Measurements from ENCODE around the gene CFAP92.
A peak's percentile ranks its signal among the peaks of the same experiment; 100 is the strongest.

Gene CFAP92

GRCh38 chr3:129004639-129005295 is 10.9 kb upstream of the CFAP92 start:
- Histone ChIP-seq H3K4me3 (ENCODE audit: insufficient read length, low read depth) (no peak overlapping the region), H3K36me3 (ENCODE audit: insufficient read depth, insufficient read length, low read length) (no peaks in the 10 kb centered on the region), H3K9ac (ENCODE audit: insufficient read length, low read depth) (no peak overlapping the region), H3K4me1 (ENCODE audit: insufficient read depth, insufficient read length) (peaks cover 14% of the 10 kb centered on the region), H3K9me3 (ENCODE audit: insufficient read depth, low read length) (no peaks in the 10 kb centered on the region), H3K27me3 (ENCODE audit: insufficient read depth, insufficient read length) (peaks cover 70% of the 10 kb centered on the region)
- TF ChIP-seq SUZ12 (IDR thresholded peaks at IDR 0.05; ENCODE audit: extremely low read depth, insufficient read depth, insufficient read length) (no peak), YY1 (IDR thresholded peaks at IDR 0.05; ENCODE audit: insufficient read depth, insufficient read length) (no peak), ZNF274 (IDR thresholded peaks at IDR 0.05; ENCODE audit: low read depth, low read length) (no peak)
- no peak for DNase-seq (ENCODE audit: low read depth, low spot score)

- Histone ChIP-seq H3K4me1 (ENCODE audit: insufficient read depth, insufficient read length) (peaks cover 14% of the 10 kb centered on the region), H3K9me3 (ENCODE audit: insufficient read depth, low read length) (no peaks in the 10 kb centered on the region), H3K4me3 (ENCODE audit: insufficient read length, low read depth) (peak overlapping the region; percentile 19), H3K9ac (ENCODE audit: insufficient read length, low read depth) (peak overlapping the region; percentile 24), H3K36me3 (ENCODE audit: insufficient read depth, insufficient read length, low read length) (no peaks in the 10 kb centered on the region), H3K27me3 (ENCODE audit: insufficient read depth, insufficient read length) (peaks cover 72% of the 10 kb centered on the region)
- TF ChIP-seq SUZ12 (IDR thresholded peaks at IDR 0.05; ENCODE audit: extremely low read depth, insufficient read depth, insufficient read length): no peak
- TF ChIP-seq ZNF274 (IDR thresholded peaks at IDR 0.05; ENCODE audit: low read depth, low read length): no peak
- no peak for TF ChIP-seq YY1 (IDR thresholded peaks at IDR 0.05; ENCODE audit: insufficient read depth, insufficient read length)
- no peak for DNase-seq (ENCODE audit: low read depth, low spot score)
Measured at GRCh38 chr3:129003578-129004112, 9.8 kb upstream of the CFAP92 start.

GRCh38 chr3:129002573-129003569 is 9.0 kb upstream of the CFAP92 start:
- H3K9ac ChIP-seq (ENCODE audit: insufficient read length, low read depth): no peak overlapping the region
- H3K27me3 ChIP-seq (ENCODE audit: insufficient read depth, insufficient read length): peaks cover 72% of the 10 kb centered on the region
- no peaks in the 10 kb centered on the region for H3K36me3 ChIP-seq (ENCODE audit: insufficient read depth, insufficient read length, low read length)
- H3K4me3 ChIP-seq (ENCODE audit: insufficient read length, low read depth): no peak overlapping the region
- peaks cover 14% of the 10 kb centered on the region for H3K4me1 ChIP-seq (ENCODE audit: insufficient read depth, insufficient read length)
- no peaks in the 10 kb centered on the region for H3K9me3 ChIP-seq (ENCODE audit: insufficient read depth, low read length)
- no peak for DNase-seq (ENCODE audit: low read depth, low spot score)
- TF ChIP-seq SUZ12 (IDR thresholded peaks at IDR 0.05; ENCODE audit: extremely low read depth, insufficient read depth, insufficient read length) (no peak), ZNF274 (IDR thresholded peaks at IDR 0.05; ENCODE audit: low read depth, low read length) (no peak), YY1 (IDR thresholded peaks at IDR 0.05; ENCODE audit: insufficient read depth, insufficient read length) (no peak)

- TF ChIP-seq YY1 (IDR thresholded peaks at IDR 0.05; ENCODE audit: insufficient read depth, insufficient read length) (no peak), SUZ12 (IDR thresholded peaks at IDR 0.05; ENCODE audit: extremely low read depth, insufficient read depth, insufficient read length) (peak; percentile 63), ZNF274 (IDR thresholded peaks at IDR 0.05; ENCODE audit: low read depth, low read length) (no peak)
- Histone ChIP-seq H3K4me3 (ENCODE audit: insufficient read length, low read depth) (peak overlapping the region; percentile 59), H3K36me3 (ENCODE audit: insufficient read depth, insufficient read length, low read length) (no peaks in the 10 kb centered on the region), H3K4me1 (ENCODE audit: insufficient read depth, insufficient read length) (peaks cover 14% of the 10 kb centered on the region), H3K9me3 (ENCODE audit: insufficient read depth, low read length) (no peaks in the 10 kb centered on the region), H3K27me3 (ENCODE audit: insufficient read depth, insufficient read length) (peaks cover 73% of the 10 kb centered on the region), H3K9ac (ENCODE audit: insufficient read length, low read depth) (peak overlapping the region; percentile 68)
- DNase-seq (ENCODE audit: low read depth, low spot score): no peak
Measured at GRCh38 chr3:129001806-129002572, 8.1 kb upstream of the CFAP92 start.

- peak within 1 kb of the TSS; percentile 59 for H3K4me3 ChIP-seq (ENCODE audit: insufficient read length, low read depth)
- DNase-seq (ENCODE audit: low read depth, low spot score): no peak
- H3K9me3 ChIP-seq (ENCODE audit: insufficient read depth, low read length): no peaks in the 10 kb centered on the region
- no peaks in the 10 kb centered on the region for H3K36me3 ChIP-seq (ENCODE audit: insufficient read depth, insufficient read length, low read length)
- TF ChIP-seq ZNF274 (IDR thresholded peaks at IDR 0.05; ENCODE audit: low read depth, low read length) (no peak), SUZ12 (IDR thresholded peaks at IDR 0.05; ENCODE audit: extremely low read depth, insufficient read depth, insufficient read length) (peak; percentile 9), YY1 (IDR thresholded peaks at IDR 0.05; ENCODE audit: insufficient read depth, insufficient read length) (no peak)
- peak within 1 kb of the TSS; percentile 68 for H3K9ac ChIP-seq (ENCODE audit: insufficient read length, low read depth)
- H3K27me3 ChIP-seq (ENCODE audit: insufficient read depth, insufficient read length): peaks cover 75% of the 10 kb centered on the region
- H3K4me1 ChIP-seq (ENCODE audit: insufficient read depth, insufficient read length): peaks cover 14% of the 10 kb centered on the region
Measured at GRCh38 chr3:129001101-129001805, 7.4 kb upstream of the CFAP92 start, which contains the start of gene EFCC1. TSS of gene EFCC1 (plus strand) at chr3:129001304. CDS start at chr3:129001629, 325 bp downstream.

GRCh38 chr3:129000742-129001100 is 6.8 kb upstream of the CFAP92 start:
- TF ChIP-seq ZNF274 (IDR thresholded peaks at IDR 0.05; ENCODE audit: low read depth, low read length) (no peak), SUZ12 (IDR thresholded peaks at IDR 0.05; ENCODE audit: extremely low read depth, insufficient read depth, insufficient read length) (peak; percentile 37)
- peak overlapping the region; percentile 59 for H3K4me3 ChIP-seq (ENCODE audit: insufficient read length, low read depth)
- peak overlapping the region; percentile 68 for H3K9ac ChIP-seq (ENCODE audit: insufficient read length, low read depth)

More at GRCh38 chr3:129000742-129001100, 6.8 kb upstream of the CFAP92 start:
- Histone ChIP-seq H3K4me1 (ENCODE audit: insufficient read depth, insufficient read length) (peaks cover 14% of the 10 kb centered on the region), H3K9me3 (ENCODE audit: insufficient read depth, low read length) (no peaks in the 10 kb centered on the region), H3K36me3 (ENCODE audit: insufficient read depth, insufficient read length, low read length) (no peaks in the 10 kb centered on the region), H3K27me3 (ENCODE audit: insufficient read depth, insufficient read length) (peaks cover 72% of the 10 kb centered on the region)
- no peak for DNase-seq (ENCODE audit: low read depth, low spot score)
